Airway epithelial cell (primary cell): ENCODE measurements around the gene FOXD3. TPM values are rescaled to one million over a fixed set of nuclear protein-coding genes. Genes with fewer than 3 reads are reported as not detected.

Experiments used
- total RNA-seq: library from RNA; depleted of rRNA; stranded (reverse); fragments of >200 nt; gene quantifications from 2 replicates; pipeline ENCODE4 v1.2.3, GENCODE V29; 2015

FOXD3 gene
- total RNA-seq = not detected in 2 replicates

DNA sequence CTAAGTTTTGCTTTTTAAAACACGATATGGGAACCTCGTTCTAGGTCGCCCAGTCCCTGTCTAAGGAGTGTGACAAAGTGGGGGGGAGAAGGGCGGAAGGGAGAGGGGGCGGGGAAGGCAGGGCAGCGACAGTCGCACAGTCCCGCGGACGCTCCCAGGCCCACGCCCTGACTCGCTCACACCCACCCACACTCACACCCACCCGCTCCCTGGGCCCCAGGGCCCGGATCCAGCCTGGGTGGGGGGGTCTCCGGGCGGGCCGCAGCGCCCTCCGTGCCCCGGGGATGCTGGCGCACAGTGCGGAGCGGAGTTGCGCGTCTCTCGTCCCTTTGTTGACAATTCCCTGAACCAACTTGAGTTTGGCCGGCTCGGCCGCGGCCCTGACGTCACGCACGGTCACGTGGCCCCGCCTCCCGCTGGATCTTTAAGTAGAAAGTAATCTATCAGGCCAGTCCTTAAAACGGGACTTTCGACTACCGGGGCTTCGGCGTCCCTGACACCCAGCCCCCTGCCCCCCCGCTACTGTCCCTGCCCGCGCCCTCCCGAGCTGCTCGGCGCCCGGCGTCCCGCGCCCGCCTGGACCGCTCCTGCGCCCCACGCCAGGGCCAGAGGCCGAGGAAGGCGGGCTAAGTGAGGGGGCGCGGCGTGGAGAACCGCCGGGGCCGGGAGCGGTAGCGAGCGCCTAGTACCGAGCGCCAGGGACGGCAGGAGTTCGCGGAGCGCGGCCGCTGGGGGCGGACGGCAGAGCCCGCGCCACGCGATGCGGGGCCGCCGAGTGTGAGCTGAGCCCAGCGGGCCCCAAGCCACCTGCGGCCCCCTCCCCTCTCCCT lies at the start of gene FOXD3:
Gene FOXD3 (plus strand): TSS at position 454 of the 830 bp plus-strand sequence. CDS start 492 bp downstream, outside the sequence.

DNA sequence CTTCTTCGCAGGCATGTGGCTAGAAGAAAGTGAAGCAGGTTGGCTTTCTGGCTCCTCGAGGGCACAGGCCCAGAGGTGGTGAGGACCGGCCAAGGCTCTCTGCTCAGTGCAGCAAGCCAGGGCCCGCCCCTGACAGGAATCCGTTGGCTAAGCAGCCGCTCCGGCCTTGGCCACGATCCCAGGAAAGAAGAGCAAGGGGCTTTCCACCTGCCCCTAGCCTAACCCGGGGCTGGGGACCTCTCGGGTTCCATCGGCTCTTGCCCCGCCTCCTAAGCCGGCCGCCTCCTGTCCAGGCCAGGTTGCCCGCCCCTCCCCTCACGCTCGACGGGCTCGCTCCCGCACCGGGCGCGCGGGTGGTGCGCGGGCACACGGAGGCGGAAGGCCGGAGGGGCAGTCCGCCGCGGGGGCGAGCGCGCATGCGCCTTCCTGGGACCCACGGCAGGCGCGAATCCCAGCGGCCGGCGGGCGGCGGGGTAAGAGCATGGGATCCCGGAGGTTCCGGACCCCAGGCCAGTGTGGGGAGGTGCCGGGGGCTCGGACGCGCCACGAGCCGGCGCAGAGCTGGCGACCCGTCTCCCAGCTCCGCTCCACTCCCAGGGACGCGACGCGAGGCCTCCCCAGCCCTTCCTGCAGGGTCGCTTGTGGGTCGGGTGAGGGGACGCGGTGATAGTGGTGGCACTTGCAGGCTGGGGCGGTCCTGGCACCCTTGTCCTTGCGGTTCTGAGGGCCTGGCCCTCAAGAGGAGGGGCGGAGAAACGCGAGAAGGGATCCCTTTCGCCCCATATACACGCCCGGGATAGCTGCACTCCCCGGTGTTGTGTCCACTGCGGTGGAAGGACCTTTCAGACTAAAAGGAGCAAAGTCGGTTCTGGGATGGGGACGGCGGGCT lies 45.1 kb downstream of the FOXD3 start, which contains the start of gene ALG6:
Gene ALG6 (plus strand): TSS at position 413 of the 889 bp plus-strand sequence. CDS start 3,351 bp downstream, outside the sequence.

Other genes with a start within 250 kb of the FOXD3 start
- 7.7 and 14.4 TPM in 2 replicates for gene ALG6, start 45.1 kb downstream of the FOXD3 start, total RNA-seq
- gene ITGB3BP, start 200.7 kb downstream of the FOXD3 start, total RNA-seq = 15.4 and 24.0 TPM in 2 replicates
- 2.0 and 3.4 TPM in 2 replicates for gene EFCAB7, start 201.0 kb downstream of the FOXD3 start, total RNA-seq